Pancreas (tissue), 10 donors: ENCODE data around the gene PIH1D1. TPM values are rescaled to one million over a fixed set of nuclear protein-coding genes. Genes with fewer than 3 reads are reported as not detected.
A peak's percentile ranks its signal among the peaks of the same experiment; 100 is the strongest.

Source experiments
- ATAC-seq, 4 donors: fragments of 200-7000 bp; cut with Tn5 transposase; one replicate each; pipeline versions ENCODE4 v1.8.0 to v1.9.1; 2020; ENCODE audit warnings: mild to moderate bottlenecking in 4 of 4, moderate library complexity in 4 of 4
- DNase-seq, 6 donors: peaks; one replicate each; pipeline ENCODE4 v3.0.0-alpha.2; 2020
- FAIRE-seq: peaks from 2 replicates; lab custom pipeline; 2012; peaks lifted over from hg19 to GRCh38; lab: Jason Lieb, UNC
- H3K27ac ChIP-seq, 4 donors: fragments of 200-600 bp; sonication (generic); 1 replicate in 3 of 4; 2 replicates in 1 of 4; pipeline versions ENCODE4 v1.5.0 to v1.8.0; 2020
- H3K27me3 ChIP-seq, 4 donors: fragments of 200-600 bp; one replicate each; pipeline ENCODE4 v1.8.0; 2021
- H3K36me3 ChIP-seq, 3 donors: fragments of 200-600 bp; sonication (generic) in 1 of 3; one replicate each; pipeline versions ENCODE4 v1.5.0 to v1.8.0; 2020 to 2021
- H3K4me1 ChIP-seq, 3 donors: fragments of 200-600 bp; one replicate each; pipeline ENCODE4 v1.8.0; 2021
- H3K4me3 ChIP-seq, 4 donors: fragments of 200-600 bp; sonication (generic) in 2 of 4; one replicate each; pipeline versions ENCODE4 v1.5.0 to v1.8.0; 2020 to 2021
- H3K9me3 ChIP-seq, 4 donors: fragments of 200-600 bp; one replicate each; pipeline ENCODE4 v1.8.0; 2021
- CTCF ChIP-seq, 4 donors: fragments of 200-600 bp; sonication (generic) in 3 of 4; IDR thresholded peaks; one replicate each; pipeline versions ENCODE4 v1.5.0 to v1.8.0; 2021; ENCODE audit warnings: antibody characterized with exemption in 4 of 4
- WGBS, 2 donors: extraction: QIAGEN DNeasy Blood & Tissue Kit; methylation state at CpG; one replicate each; pipeline ENCODE4 v1.1.7; 2013; 5-methylcytosine and 5-hydroxymethylcytosine counted together
- intact Hi-C, 3 donors: fragments of 100-400 bp; cut with DNase I; formaldehyde crosslinking; loops; one replicate each; pipeline versions ENCODE4 v1.11.1 to v1.14.2; 2022
- polyA plus RNA-seq, 2 donors: library from polyadenylated mRNA; stranded (reverse); fragments of 200-250 nt; gene quantifications; one replicate each; pipeline ENCODE4 v1.2.3, GENCODE V29; 2013
- total RNA-seq, 6 donors: library from RNA; stranded (reverse); fragmentation: NEBNext Ultra II Directional in 4 of 6; extraction: Animal tissue kit (Norgen Biotek cat#: 25700) in 4 of 6; gene quantifications; one replicate each; pipeline versions ENCODE4 v1.2.1 to v1.2.4, GENCODE V29; 2021 to 2023
- donor health status: healthy with polysubstance abuse.
- donor health status: DM: no; HTN: no; CAD: no; lungs with moderate emphysema.
- donor health status: DM: no; HTN: no; CAD: no.
- donor health status: control.
- donor health status: control.
- donor health status: Bipolar disorder and iron deficiency.
- donor health status: DM: yes; HTN: yes; CAD: no.
- donor health status: DM: no; HTN: no; CAD: no.
- donor health status: DM: no; HTN: no; CAD: no.
- donor health status: DM: yes; HTN: yes; CAD: no.

PIH1D1 gene
- total and polyA plus RNA-seq, 8 donors: 34.2 to 110 (median 38.4) TPM

- no peak for TF ChIP-seq CTCF (IDR thresholded peaks at IDR 0.05)
- DNase-seq (no peak), ATAC-seq (no peak), FAIRE-seq (no peak)
- H3K9me3 ChIP-seq: no peaks in the 10 kb centered on the region
- 92 to 95% methylated on average over 21 to 25 of the region's 25 CpGs for WGBS, 2 donors
- H3K4me3 ChIP-seq: no peak overlapping the region
- no peaks in the 10 kb centered on the region for H3K27me3 ChIP-seq
- intact Hi-C loops: no loop called here
- H3K36me3 ChIP-seq: no peaks in the 10 kb centered on the region
- H3K27ac ChIP-seq: no peak overlapping the region
- peaks cover 0 to 4% (median 0%) of the 10 kb centered on the region in 3 donors for H3K4me1 ChIP-seq
Observed at GRCh38 chr19:49469828-49470614, 18.4 kb upstream of the PIH1D1 start.

- no peak overlapping the region for H3K4me3 ChIP-seq
- peaks cover 0 to 4% (median 0%) of the 10 kb centered on the region in 3 donors for H3K4me1 ChIP-seq
- no peaks in the 10 kb centered on the region for H3K36me3 ChIP-seq
- TF ChIP-seq CTCF (IDR thresholded peaks at IDR 0.05): no peak
- DNase-seq (no peak), ATAC-seq (peak in 3 of 4 donors; percentile 5 to 43 (median 11)), FAIRE-seq (no peak)
- no peak overlapping the region for H3K27ac ChIP-seq
- intact Hi-C loops: no loop called here
- H3K9me3 ChIP-seq: no peaks in the 10 kb centered on the region
- WGBS, 2 donors: 79 to 81% methylated on average over 15 of the region's 15 CpGs
- no peaks in the 10 kb centered on the region for H3K27me3 ChIP-seq
Observed at GRCh38 chr19:49468746-49469447, 17.3 kb upstream of the PIH1D1 start.

GRCh38 chr19:49468199-49468598 is 16.6 kb upstream of the PIH1D1 start:
- Histone ChIP-seq H3K27me3 (no peaks in the 10 kb centered on the region), H3K4me1 (no peaks in the 10 kb centered on the region), H3K9me3 (no peaks in the 10 kb centered on the region), H3K27ac (no peak overlapping the region), H3K36me3 (no peaks in the 10 kb centered on the region), H3K4me3 (no peak overlapping the region)
- 92% methylated on average over 19 of the region's 19 CpGs for WGBS, 2 donors
- no peak for FAIRE-seq
- intact Hi-C loops: no loop called here
- no peak for TF ChIP-seq CTCF (IDR thresholded peaks at IDR 0.05)
- DNase-seq: no peak
- peak in 1 of 4 donors; percentile 31 for ATAC-seq

GRCh38 chr19:49465371-49465770 is 13.8 kb upstream of the PIH1D1 start:
- H3K4me3 ChIP-seq: no peak overlapping the region
- intact Hi-C loops: no loop called here
- no peaks in the 10 kb centered on the region for H3K9me3 ChIP-seq
- H3K36me3 ChIP-seq: peaks cover 0 to 2% (median 0%) of the 10 kb centered on the region in 3 donors
- ATAC-seq (no peak), FAIRE-seq (no peak), DNase-seq (no peak)
- no peak for TF ChIP-seq CTCF (IDR thresholded peaks at IDR 0.05)
- no peak overlapping the region for H3K27ac ChIP-seq
- no peaks in the 10 kb centered on the region for H3K4me1 ChIP-seq
- WGBS, 2 donors: 96 to 97% methylated on average over 3 of the region's 3 CpGs
- no peaks in the 10 kb centered on the region for H3K27me3 ChIP-seq
